NCI-H1694 treated with DMSO at 0.1 percent for 48 hours (cell line): ENCODE results near the gene EVX1.
A peak's percentile ranks its signal among the peaks of the same experiment; 100 is the strongest.

Source experiments
- DNase-seq: peaks from one replicate; lab custom pipeline; 2025; lab: John Stamatoyannopoulos, UW

Gene EVX1

GRCh38 chr7:27249724-27250556 lies 7.3 kb downstream of the EVX1 start:
- no peak for DNase-seq

DNA sequence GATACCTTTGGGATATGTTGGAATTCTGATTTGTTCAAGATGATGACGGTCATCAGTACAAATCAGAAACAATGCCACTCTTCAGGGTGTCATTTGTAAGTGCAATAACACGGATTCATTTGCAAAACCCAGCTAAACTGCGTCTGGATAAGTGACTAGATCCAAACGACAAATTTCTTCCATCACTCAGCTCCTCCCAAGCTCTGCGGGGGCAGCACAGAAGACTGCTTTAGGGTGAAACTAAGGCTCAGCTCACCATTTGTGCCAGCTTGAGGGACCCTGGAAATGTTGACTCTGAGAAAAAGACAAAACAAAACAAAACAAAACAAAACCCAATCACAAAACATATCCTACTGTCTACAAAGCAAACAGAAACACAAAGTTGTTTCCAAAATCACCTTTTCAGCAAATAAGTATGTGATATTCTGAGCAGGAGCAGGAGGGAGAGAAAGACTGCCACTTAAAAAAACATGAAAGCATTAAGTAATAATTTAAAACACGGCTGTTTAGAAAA lies 8.0 kb downstream of the EVX1 start:
- DNase-seq, result no peak

DNA sequence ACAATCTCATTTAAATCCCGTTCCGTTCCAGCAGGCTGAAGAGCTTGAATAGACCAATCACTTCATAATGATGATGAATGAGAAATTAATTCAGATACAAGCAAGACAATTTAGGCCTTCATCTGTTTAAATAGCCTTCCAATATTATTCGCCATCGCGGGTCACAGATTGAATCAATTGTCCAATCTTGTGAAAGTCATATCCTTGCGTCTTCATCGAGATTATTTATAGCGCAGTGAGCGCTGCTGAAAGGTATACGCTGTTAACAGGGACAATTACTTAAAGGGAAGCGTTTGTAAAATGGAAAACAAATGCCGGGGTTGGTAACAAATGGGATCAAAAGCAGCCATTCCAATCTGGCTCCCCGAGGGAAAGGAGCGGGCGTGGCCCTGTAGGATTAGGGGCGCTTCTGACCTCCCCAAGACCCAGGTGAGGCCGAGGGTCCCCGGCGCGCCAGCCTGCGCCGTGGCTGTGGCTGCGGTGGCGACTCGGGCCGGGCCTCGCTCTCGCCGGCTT lies 8.6 kb downstream of the EVX1 start:
- DNase-seq, result no peak

- no peak for DNase-seq
These were observed 9.3 kb downstream of the EVX1 start for GRCh38 chr7:27251652-27252590.

- no peak for DNase-seq
These were observed 12.0 kb downstream of the EVX1 start for GRCh38 chr7:27254625-27255024.

DNA sequence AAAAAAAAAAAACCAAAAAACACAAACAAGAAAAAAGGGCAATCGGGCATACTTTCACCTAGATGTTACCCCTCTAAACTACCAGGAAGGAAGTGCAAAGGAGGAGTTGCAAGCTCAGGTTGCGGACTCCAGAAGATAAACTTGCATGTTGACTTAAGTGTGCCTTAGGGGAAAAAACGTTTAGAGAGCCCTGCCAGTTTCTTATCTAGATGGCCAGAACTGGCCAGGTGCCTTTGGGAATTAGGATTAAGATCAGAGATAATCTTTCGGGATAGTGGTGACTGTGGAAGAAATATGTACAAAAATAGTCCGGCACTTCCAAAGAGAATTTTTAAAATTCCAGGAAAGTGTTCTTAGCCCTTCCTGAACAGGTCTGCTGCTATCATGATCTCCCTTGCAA lies 17.6 kb downstream of the EVX1 start:
- no peak for DNase-seq

- DNase-seq, result no peak
These were observed 19.5 kb downstream of the EVX1 start for GRCh38 chr7:27262121-27262520.

- DNase-seq, result no peak
These were observed 21.2 kb downstream of the EVX1 start for GRCh38 chr7:27263781-27264180.

DNA sequence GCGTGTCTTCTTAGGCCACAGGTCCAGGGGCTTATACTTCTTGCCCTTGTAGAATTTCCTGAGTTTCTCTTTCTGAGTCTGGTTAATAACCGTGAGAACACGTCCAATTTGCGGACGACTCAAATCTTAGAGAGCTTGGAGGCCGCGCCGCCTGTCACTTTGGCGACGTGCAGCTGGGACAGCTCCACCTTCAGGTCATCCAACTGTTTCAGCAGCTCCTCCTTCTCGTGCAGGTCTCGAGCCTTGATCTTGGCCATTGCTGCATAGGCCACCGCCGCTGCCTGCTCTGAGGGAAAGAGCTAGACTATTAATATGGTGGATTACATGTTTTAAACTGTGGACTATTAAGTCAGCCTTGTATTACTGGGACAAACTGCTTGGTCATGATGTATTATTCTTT lies 26.9 kb downstream of the EVX1 start:
- DNase-seq, result no peak

- no peak for DNase-seq
These were observed 28.8 kb downstream of the EVX1 start for GRCh38 chr7:27271384-27271783.

DNA sequence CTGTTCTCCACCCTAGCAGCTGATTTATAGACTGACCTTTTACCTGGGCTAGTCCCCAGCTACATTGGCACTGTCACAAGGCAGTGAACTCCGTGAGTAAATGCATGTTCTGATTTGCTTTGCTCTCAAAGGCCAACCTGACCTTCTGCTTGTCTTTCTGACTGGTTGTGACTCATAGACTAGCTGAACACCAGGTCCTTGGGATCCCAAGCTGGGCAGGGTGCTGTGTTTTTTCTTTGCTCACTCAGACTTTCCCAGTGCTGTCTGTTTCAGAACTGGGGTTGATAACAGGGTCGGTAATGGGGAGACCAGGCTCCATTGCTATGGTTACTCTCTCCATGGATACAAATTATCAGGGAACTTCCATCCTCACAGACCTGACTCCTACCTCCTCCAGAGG lies 35.0 kb downstream of the EVX1 start:
- DNase-seq, result no peak

GRCh38 chr7:27283558-27283957 lies 41.0 kb downstream of the EVX1 start:
- no peak for DNase-seq

DNA sequence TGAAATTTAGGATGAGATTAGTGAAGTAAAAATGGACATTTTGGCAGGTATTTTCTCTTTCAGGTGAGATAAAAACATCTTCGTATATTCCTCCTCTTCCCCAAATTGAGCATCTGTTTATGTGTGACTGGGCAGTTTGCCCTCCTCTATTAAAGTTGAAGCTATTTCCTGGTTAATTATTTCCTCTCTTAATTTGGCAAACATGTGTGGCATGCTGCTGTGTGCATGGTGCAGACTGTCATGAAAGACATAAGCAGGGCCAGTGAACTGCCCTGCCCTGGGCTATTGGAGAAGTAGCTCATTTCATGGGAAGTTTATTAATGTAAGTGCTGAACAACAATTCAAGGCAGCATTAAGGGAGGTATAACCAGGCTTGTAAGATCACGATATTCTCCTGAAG lies 52.6 kb downstream of the EVX1 start:
- DNase-seq, result peak; percentile 45

GRCh38 chr7:27297356-27297755 lies 54.8 kb downstream of the EVX1 start:
- DNase-seq, result no peak
